Right lobe of liver (tissue), 4 donors: ENCODE data around the gene ACSL6.

Experiments
- POLR2A ChIP-seq: fragments of 450-650 bp; IDR thresholded peaks from one replicate; pipeline ENCODE4 v1.6.1; 2017; ENCODE audit warnings: antibody characterized with exemption, mild to moderate bottlenecking
- TF ChIP-seq, protein P1 (sequence below), 4 donors: fragments of 200-600 bp in 3 of 4; fragments of 450-650 bp in 1 of 4; IDR thresholded peaks; one replicate each; pipeline versions ENCODE4 v1.5.1 to v1.8.0; 2016 to 2022; ENCODE audit warnings: antibody characterized with exemption in 4 of 4, mild to moderate bottlenecking in 2 of 4
- donor health status: DM: no; HTN: no; CAD: no.
- donor health status: DM: no; HTN: no; CAD: no.
- donor health status: DM: no; HTN: yes; CAD: no.

- TF ChIP-seq, protein P1, sequence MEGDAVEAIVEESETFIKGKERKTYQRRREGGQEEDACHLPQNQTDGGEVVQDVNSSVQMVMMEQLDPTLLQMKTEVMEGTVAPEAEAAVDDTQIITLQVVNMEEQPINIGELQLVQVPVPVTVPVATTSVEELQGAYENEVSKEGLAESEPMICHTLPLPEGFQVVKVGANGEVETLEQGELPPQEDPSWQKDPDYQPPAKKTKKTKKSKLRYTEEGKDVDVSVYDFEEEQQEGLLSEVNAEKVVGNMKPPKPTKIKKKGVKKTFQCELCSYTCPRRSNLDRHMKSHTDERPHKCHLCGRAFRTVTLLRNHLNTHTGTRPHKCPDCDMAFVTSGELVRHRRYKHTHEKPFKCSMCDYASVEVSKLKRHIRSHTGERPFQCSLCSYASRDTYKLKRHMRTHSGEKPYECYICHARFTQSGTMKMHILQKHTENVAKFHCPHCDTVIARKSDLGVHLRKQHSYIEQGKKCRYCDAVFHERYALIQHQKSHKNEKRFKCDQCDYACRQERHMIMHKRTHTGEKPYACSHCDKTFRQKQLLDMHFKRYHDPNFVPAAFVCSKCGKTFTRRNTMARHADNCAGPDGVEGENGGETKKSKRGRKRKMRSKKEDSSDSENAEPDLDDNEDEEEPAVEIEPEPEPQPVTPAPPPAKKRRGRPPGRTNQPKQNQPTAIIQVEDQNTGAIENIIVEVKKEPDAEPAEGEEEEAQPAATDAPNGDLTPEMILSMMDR (IDR thresholded peaks at IDR 0.05), result no peak
- TF ChIP-seq POLR2A, result no peak
These were observed 43.4 kb upstream of the ACSL6 start for GRCh38 chr5:132054697-132055440.
